HG03342 (cell line): ENCODE results near the gene LIPK.
A peak's percentile ranks its signal among the peaks of the same experiment; 100 is the strongest.
"Not testable (repeated sequence)": the region's sequence is repeated elsewhere in the genome, so short reads cannot be mapped to it uniquely, and the experiment has no call there.

Experiments
- ATAC-seq: cut with Tn5 transposase; IDR thresholded peaks from one replicate; pipeline ENCODE4 v1.9.1; 2021; ENCODE audit warnings: mild to moderate bottlenecking, moderate library complexity; ENCODE audit not compliant: unreplicated experiment

LIPK gene

GRCh38 chr10:88715517-88715916 lies 9.5 kb downstream of the LIPK start:
- ATAC-seq, result no peak

GRCh38 chr10:88721392-88721791 lies 15.3 kb downstream of the LIPK start:
- no peak for ATAC-seq

- ATAC-seq, result peak; percentile 56
Observed at GRCh38 chr10:88725798-88726197, 19.7 kb downstream of the LIPK start.

GRCh38 chr10:88728107-88728763 lies 22.2 kb downstream of the LIPK start:
- no peak for ATAC-seq

GRCh38 chr10:88730864-88731263 lies 24.8 kb downstream of the LIPK start:
- ATAC-seq, result no peak

- ATAC-seq, result no peak
Observed at GRCh38 chr10:88731296-88731695, 25.2 kb downstream of the LIPK start.

- ATAC-seq, result no peak
Observed at GRCh38 chr10:88733215-88733614, 27.2 kb downstream of the LIPK start.

- no peak for ATAC-seq
Observed at GRCh38 chr10:88735661-88736060, 29.6 kb downstream of the LIPK start.

- ATAC-seq, result not testable (repeated sequence)
Observed at GRCh38 chr10:88741921-88742320, 35.9 kb downstream of the LIPK start.

GRCh38 chr10:88742448-88742847 lies 36.4 kb downstream of the LIPK start:
- no peak for ATAC-seq

- ATAC-seq, result no peak
Observed at GRCh38 chr10:88744002-88744401, 38.0 kb downstream of the LIPK start.

GRCh38 chr10:88745633-88746032 lies 39.6 kb downstream of the LIPK start:
- ATAC-seq, result no peak

GRCh38 chr10:88754287-88754686 lies 48.2 kb downstream of the LIPK start:
- no peak for ATAC-seq

GRCh38 chr10:88755753-88756152 lies 49.7 kb downstream of the LIPK start:
- peak; percentile 52 for ATAC-seq

GRCh38 chr10:88756660-88757059 lies 50.6 kb downstream of the LIPK start:
- ATAC-seq, result no peak

GRCh38 chr10:88759366-88760101 lies 53.5 kb downstream of the LIPK start, which contains the start of gene LIPN:
LIPN (plus strand) TSS chr10:88760020; CDS start chr10:88761406, 1,386 bp downstream.
- ATAC-seq, result no peak

- ATAC-seq, result no peak
Observed at GRCh38 chr10:88762906-88763305, 56.9 kb downstream of the LIPK start.

GRCh38 chr10:88763441-88763840 lies 57.4 kb downstream of the LIPK start:
- no peak for ATAC-seq

GRCh38 chr10:88764110-88764509 lies 58.1 kb downstream of the LIPK start:
- ATAC-seq, result no peak

GRCh38 chr10:88765816-88766215 lies 59.8 kb downstream of the LIPK start:
- no peak for ATAC-seq

GRCh38 chr10:88769384-88769783 lies 63.3 kb downstream of the LIPK start:
- no peak for ATAC-seq

GRCh38 chr10:88781206-88781605 lies 75.2 kb downstream of the LIPK start:
- ATAC-seq, result no peak
